Thoracic aorta (tissue), 2 donors: ENCODE data around the gene COP1. TPM values are rescaled to one million over a fixed set of nuclear protein-coding genes. Genes with fewer than 3 reads are reported as not detected.
"Not testable (repeated sequence)": the region's sequence is repeated elsewhere in the genome, so short reads cannot be mapped to it uniquely, and the experiment has no call there.

Source experiments
- ATAC-seq: fragments of 150-250 bp; one replicate; pipeline ENCODE4 v1.8.0; 2017; ENCODE audit warnings: low read depth; ENCODE audit not compliant: insufficient number of reproducible peaks, low FRiP score
- DNase-seq: peaks from one replicate; pipeline ENCODE4 v3.0.0-alpha.2; 2020; ENCODE audit warnings: low spot score
- H3K27ac ChIP-seq, 2 donors: fragments of 200-600 bp; sonication (generic); 1 replicate in 1 of 2; 2 replicates in 1 of 2; pipeline ENCODE4 v1.5.1; 2016; ENCODE audit warnings: mild to moderate bottlenecking in 2 of 2, moderate library complexity in 2 of 2
- H3K27me3 ChIP-seq: fragments of 200-600 bp; sonication (generic); replicated peaks from 2 replicates; pipeline ENCODE4 v1.6.0; 2016; ENCODE audit warnings: mild to moderate bottlenecking; ENCODE audit not compliant: insufficient read depth
- H3K36me3 ChIP-seq: fragments of 200-600 bp; sonication (generic); one replicate; pipeline ENCODE4 v1.5.1; 2016
- H3K4me1 ChIP-seq, 2 donors: fragments of 200-600 bp; sonication (generic); 1 replicate in 1 of 2; 2 replicates in 1 of 2; pipeline versions ENCODE4 v1.5.1 to v1.6.0; 2016; ENCODE audit warnings: low read depth in 2 of 2, mild to moderate bottlenecking in 1 of 2; ENCODE audit not compliant: control insufficient read depth in 1 of 2
- H3K4me3 ChIP-seq: fragments of 200-600 bp; sonication (generic); 2 replicates; pipeline ENCODE4 v1.5.1; 2016; ENCODE audit warnings: mild to moderate bottlenecking
- H3K9me3 ChIP-seq: fragments of 200-600 bp; sonication (generic); 2 replicates; pipeline ENCODE4 v1.5.1; 2016
- CTCF ChIP-seq: fragments of 200-600 bp; sonication (generic); IDR thresholded peaks from one replicate; pipeline ENCODE4 v1.5.1; 2019; ENCODE audit warnings: antibody characterized with exemption
- total RNA-seq, 2 donors: library from RNA; depleted of rRNA; stranded (reverse); fragments of >200 nt; gene quantifications; one replicate each; pipeline versions ENCODE4 v1.1.0 to v1.2.3, GENCODE V29; 2016

Gene COP1
- total RNA-seq, 2 donors from 2014 or later, result 62.2 to 68.6 TPM

GRCh38 chr1:175992825-175993224 lies 214.3 kb downstream of the COP1 start:
- DNase-seq, ATAC-seq, H3K36me3 ChIP-seq, H3K27ac ChIP-seq, H3K27me3 ChIP-seq, H3K4me1 ChIP-seq, H3K9me3 ChIP-seq, H3K4me3 ChIP-seq: not testable (repeated sequence)

GRCh38 chr1:175992202-175992601 lies 214.9 kb downstream of the COP1 start:
- H3K4me3 ChIP-seq, H3K27ac ChIP-seq, DNase-seq, ATAC-seq, H3K27me3 ChIP-seq, H3K9me3 ChIP-seq, H3K4me1 ChIP-seq: not testable (repeated sequence)
- H3K36me3 ChIP-seq, result peaks cover 10% of the 10 kb centered on the region

GRCh38 chr1:175984813-175985212 lies 222.3 kb downstream of the COP1 start:
- H3K27me3 ChIP-seq, result no peaks in the 10 kb centered on the region
- no peak for TF ChIP-seq CTCF
- DNase-seq, result no peak
- H3K4me3 ChIP-seq, result no peak overlapping the region
- ATAC-seq, result no peak
- no peak overlapping the region for H3K27ac ChIP-seq
- H3K4me1 ChIP-seq, result peaks cover under 1 to 1% of the 10 kb centered on the region in 2 donors
- peaks cover 15% of the 10 kb centered on the region for H3K9me3 ChIP-seq
- peaks cover 34% of the 10 kb centered on the region for H3K36me3 ChIP-seq

GRCh38 chr1:175984057-175984812 lies 222.9 kb downstream of the COP1 start:
- no peak overlapping the region for H3K27ac ChIP-seq
- no peak for DNase-seq
- H3K4me3 ChIP-seq, result no peak overlapping the region
- no peak for TF ChIP-seq CTCF
- no peaks in the 10 kb centered on the region for H3K27me3 ChIP-seq
- peaks cover 34% of the 10 kb centered on the region for H3K36me3 ChIP-seq
- peaks cover 15% of the 10 kb centered on the region for H3K9me3 ChIP-seq
- no peak for ATAC-seq
- peaks cover 4 to 7% of the 10 kb centered on the region in 2 donors for H3K4me1 ChIP-seq

DNA sequence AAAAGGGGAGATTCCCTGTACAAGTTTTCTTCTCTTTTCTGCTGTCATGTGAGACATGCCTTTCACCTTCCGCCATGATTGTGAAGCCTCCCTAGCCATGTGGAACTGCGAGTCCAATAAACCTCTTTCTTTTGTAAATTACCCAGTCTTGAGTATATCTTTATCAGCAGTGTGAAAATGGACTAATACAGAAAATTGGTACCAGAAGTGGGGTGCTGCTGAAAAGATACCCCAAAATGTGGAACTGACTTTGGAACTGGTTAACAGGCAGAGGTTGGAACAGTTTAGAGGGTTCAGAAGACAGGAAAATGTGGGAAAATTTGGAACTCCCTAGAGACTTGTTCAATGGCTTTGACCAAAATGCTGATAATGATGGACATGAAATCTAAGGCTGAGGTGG lies 223.7 kb downstream of the COP1 start:
- peaks cover 12 to 13% of the 10 kb centered on the region in 2 donors for H3K4me1 ChIP-seq
- not testable (repeated sequence) for H3K27ac ChIP-seq, DNase-seq, H3K4me3 ChIP-seq, ATAC-seq, H3K27me3 ChIP-seq
- peaks cover 33% of the 10 kb centered on the region for H3K36me3 ChIP-seq
- peaks cover 15% of the 10 kb centered on the region for H3K9me3 ChIP-seq

GRCh38 chr1:175981128-175981527 lies 226.0 kb downstream of the COP1 start:
- Histone ChIP-seq H3K27me3 (no peaks in the 10 kb centered on the region), H3K27ac (no peak overlapping the region), H3K4me1 (peaks cover 25 to 26% of the 10 kb centered on the region in 2 donors), H3K9me3 (peaks cover 15% of the 10 kb centered on the region), H3K36me3 (peaks cover 20% of the 10 kb centered on the region), H3K4me3 (no peak overlapping the region)
- no peak for TF ChIP-seq CTCF
- ATAC-seq (no peak), DNase-seq (no peak)
